ENCODE measurements around the gene IRF6.

- TF ChIP-seq BACH2 (CRISPR knock-in tag; IDR thresholded peaks at IDR 0.05; ENCODE audit: borderline replicate concordance): no peak
- TF ChIP-seq ISL1 (CRISPR knock-in tag; IDR thresholded peaks at IDR 0.05): no peak
- TF ChIP-seq POU6F1 (CRISPR knock-in tag; IDR thresholded peaks at IDR 0.05; ENCODE audit: borderline replicate concordance, low read depth): no peak
- no peak for TF ChIP-seq CSDC2 (CRISPR knock-in tag; IDR thresholded peaks at IDR 0.05)
- no peak for TF ChIP-seq ZNF70 (CRISPR knock-in tag; IDR thresholded peaks at IDR 0.05)
- TF ChIP-seq ZFP30 (CRISPR knock-in tag; IDR thresholded peaks at IDR 0.05): no peak
- TF ChIP-seq ZFP3 (CRISPR knock-in tag; IDR thresholded peaks at IDR 0.05): no peak
- TF ChIP-seq TCF4 (CRISPR knock-in tag; IDR thresholded peaks at IDR 0.05; ENCODE audit: borderline replicate concordance): no peak
- no peak for TF ChIP-seq PATZ1 (CRISPR knock-in tag; IDR thresholded peaks at IDR 0.05; ENCODE audit: borderline replicate concordance)
- no peak for TF ChIP-seq CREB5 (CRISPR knock-in tag; IDR thresholded peaks at IDR 0.05; ENCODE audit: low read depth)
- no peak for TF ChIP-seq RARB (CRISPR knock-in tag; IDR thresholded peaks at IDR 0.05)
- no peak for TF ChIP-seq OSR1 (CRISPR knock-in tag; IDR thresholded peaks at IDR 0.05)
- TF ChIP-seq ARNTL (CRISPR knock-in tag; IDR thresholded peaks at IDR 0.05; ENCODE audit: borderline replicate concordance, low read depth): no peak
These were observed 64.7 kb downstream of the IRF6 start for GRCh38 chr1:209741193-209741592.

All from SK-N-SH treated with all-trans-retinoic acid at 6 μM for 48 hours (cell line).